CD14-positive monocyte (primary cell): Measurements from ENCODE around the gene BSDC1. TPM values are rescaled to one million over a fixed set of nuclear protein-coding genes. Genes with fewer than 3 reads are reported as not detected.

Experiments
- DNase-seq, 3 donors: peaks; one replicate each; pipeline ENCODE4 v3.0.0-alpha.2; 2011 to 2022
- H2AFZ ChIP-seq: 2 replicates; pipeline ENCODE4 v1.6.0; 2012; ENCODE audit warnings: mild to moderate bottlenecking, low read depth, low read length, inconsistent platforms; ENCODE audit not compliant: insufficient read depth, poor library complexity, severe bottlenecking
- H3K27ac ChIP-seq, 2 donors: 1 replicate in 1 of 2; 2 replicates in 1 of 2; pipeline ENCODE4 v1.5.1; 2012 to 2013; ENCODE audit warnings: low read length in 2 of 2, control low read depth in 1 of 2, inconsistent platforms in 1 of 2, low read depth in 1 of 2, mild to moderate bottlenecking in 1 of 2
- H3K27me3 ChIP-seq, 2 donors: one replicate each; pipeline versions ENCODE4 v1.6.0 to v1.6.1; 2011 to 2013; ENCODE audit warnings: low read length in 2 of 2; ENCODE audit not compliant: control insufficient read depth in 2 of 2, insufficient read depth in 2 of 2
- H3K36me3 ChIP-seq, 2 donors: replicated peaks in 1 of 2; 1 replicate in 1 of 2; 2 replicates in 1 of 2; pipeline versions ENCODE4 v1.5.1 to v1.6.1; 2012 to 2013; ENCODE audit warnings: low read length in 2 of 2, control low read depth in 1 of 2, inconsistent platforms in 1 of 2, mild to moderate bottlenecking in 1 of 2; ENCODE audit not compliant: insufficient read depth in 2 of 2, control insufficient read depth in 1 of 2
- H3K4me1 ChIP-seq, 2 donors: 1 replicate in 1 of 2; 2 replicates in 1 of 2; pipeline versions ENCODE4 v1.5.1 to v1.6.1; 2012 to 2013; ENCODE audit warnings: low read length in 2 of 2, control low read depth in 1 of 2, inconsistent platforms in 1 of 2, mild to moderate bottlenecking in 1 of 2, moderate library complexity in 1 of 2; ENCODE audit not compliant: insufficient read depth in 2 of 2, control insufficient read depth in 1 of 2
- H3K4me2 ChIP-seq: replicated peaks from 2 replicates; pipeline ENCODE3; 2012; ENCODE audit warnings: low read length, moderate library complexity, mild to moderate bottlenecking; ENCODE audit not compliant: poor library complexity, severe bottlenecking; ENCODE audit errors: extremely low read depth
- H3K4me3 ChIP-seq, 3 experiments: fragments of 200-600 bp in 1 of 3; sonication (generic) in 1 of 3; replicated peaks in 1 of 3; 1 replicate in 2 of 3; 2 replicates in 1 of 3; pipeline ENCODE4 v1.5.1; 2011 to 2013; ENCODE audit warnings: low read length in 3 of 3, mild to moderate bottlenecking in 3 of 3, control low read depth in 2 of 3, low read depth in 2 of 3, inconsistent platforms in 1 of 3, moderate library complexity in 1 of 3
- H3K79me2 ChIP-seq: 2 replicates; pipeline ENCODE4 v1.6.0; 2012; ENCODE audit warnings: mild to moderate bottlenecking, control low read depth, inconsistent platforms, low read length, moderate library complexity; ENCODE audit not compliant: insufficient read depth
- H3K9ac ChIP-seq: 2 replicates; pipeline ENCODE4 v1.6.0; 2017; ENCODE audit warnings: low read length, mild to moderate bottlenecking; ENCODE audit not compliant: insufficient read depth, poor library complexity, severe bottlenecking
- H3K9me3 ChIP-seq, 2 donors: replicated peaks in 1 of 2; 1 replicate in 1 of 2; 2 replicates in 1 of 2; pipeline versions ENCODE4 v1.5.1 to v1.6.1; 2012 to 2013; ENCODE audit warnings: low read length in 2 of 2, control low read depth in 1 of 2; ENCODE audit not compliant: control insufficient read depth in 1 of 2, insufficient read depth in 1 of 2
- H4K20me1 ChIP-seq: 2 replicates; pipeline ENCODE4 v1.6.0; 2012; ENCODE audit warnings: mild to moderate bottlenecking, low read length, control low read depth, moderate library complexity; ENCODE audit not compliant: insufficient read depth
- H3K27ac Mint-ChIP-seq, 7 donors: one replicate each; pipeline ENCODE4 v1.8.0; 2020; ENCODE audit warnings: mild to moderate bottlenecking in 7 of 7, mixed read lengths in 7 of 7, moderate library complexity in 6 of 7, inconsistent platforms in 2 of 7
- H3K27me3 Mint-ChIP-seq, 3 donors: one replicate each; pipeline ENCODE4 v1.8.0; 2021 to 2022; ENCODE audit warnings: low read depth in 3 of 3, mild to moderate bottlenecking in 3 of 3, mixed read lengths in 3 of 3, moderate library complexity in 3 of 3, inconsistent platforms in 1 of 3
- H3K36me3 Mint-ChIP-seq, 2 donors: one replicate each; pipeline ENCODE4 v1.8.0; 2020; ENCODE audit warnings: mixed read lengths in 2 of 2, inconsistent platforms in 1 of 2, mild to moderate bottlenecking in 1 of 2
- H3K4me1 Mint-ChIP-seq: one replicate; pipeline ENCODE4 v1.8.0; 2020; ENCODE audit warnings: mild to moderate bottlenecking, mixed read lengths
- H3K4me3 Mint-ChIP-seq, 2 donors: one replicate each; pipeline ENCODE4 v1.8.0; 2020; ENCODE audit warnings: mild to moderate bottlenecking in 2 of 2, mixed read lengths in 2 of 2, moderate library complexity in 1 of 2
- H3K9me3 Mint-ChIP-seq, 7 donors: one replicate each; pipeline ENCODE4 v1.8.0; 2020 to 2022; ENCODE audit warnings: mixed read lengths in 7 of 7, mild to moderate bottlenecking in 6 of 7, moderate library complexity in 6 of 7, inconsistent platforms in 2 of 7
- CTCF ChIP-seq: fragments of 200-600 bp; IDR thresholded peaks from one replicate; pipeline ENCODE4 v1.8.0; 2022; ENCODE audit warnings: antibody characterized with exemption, mild to moderate bottlenecking
- WGBS: methylation state at CpG from one replicate; pipeline ENCODE4 v1.1.5; 2013; ENCODE audit warnings: missing lambda C conversion rate; ENCODE audit not compliant: insufficient coverage; 5-methylcytosine and 5-hydroxymethylcytosine counted together
- intact Hi-C, 2 donors: fragments of 100-400 bp; cut with micrococcal nuclease; formaldehyde crosslinking; loops; one replicate each; pipeline versions ENCODE4 v1.15.0 to v1.15.1; 2023
- polyA plus RNA-seq, 3 donors: library from polyadenylated mRNA; depleted of rRNA in 1 of 3; unstranded in 2 of 3; stranded (reverse) in 1 of 3; fragments of 300-500 nt in 2 of 3; fragments of >200 nt in 1 of 3; fragmentation: Illumina TruSeq in 2 of 3; gene quantifications; 1 replicate in 2 of 3; 2 replicates in 1 of 3; pipeline ENCODE4 v1.2.3, GENCODE V29; 2012 to 2021

The BSDC1 gene
- polyA plus RNA-seq, 3 donors = 19.0 to 42.4 (median 23.7) TPM

GRCh38 chr1:32413507-32414185, 19.4 kb upstream of the BSDC1 start:
- Mint-ChIP-seq H3K4me1 (no peaks in the 10 kb centered on the region), H3K27me3 (peaks cover 2 to 15% (median 8%) of the 10 kb centered on the region in 3 donors), H3K27ac (peak overlapping the region in 1 of 7 donors; percentile 16), H3K36me3 (no peaks in the 10 kb centered on the region), H3K9me3 (peaks cover 7 to 33% (median 29%) of the 10 kb centered on the region in 7 donors), H3K4me3 (no peak overlapping the region)
- H3K27ac ChIP-seq = no peak overlapping the region
- TF ChIP-seq CTCF = peak; percentile 85
- H3K4me1 ChIP-seq = no peaks in the 10 kb centered on the region
- H3K9me3 ChIP-seq = peaks cover 9 to 20% of the 10 kb centered on the region in 2 donors
- WGBS = 45% methylated on average over 5 of the region's 10 CpGs
- no peak overlapping the region for H2AFZ ChIP-seq
- peaks cover 4 to 6% of the 10 kb centered on the region in 2 donors for H3K27me3 ChIP-seq
- no peaks in the 10 kb centered on the region for H3K79me2 ChIP-seq
- H3K36me3 ChIP-seq = no peaks in the 10 kb centered on the region
- intact Hi-C loops = loop anchor here in 1 of 2 donors (5.0 kb wide), 2 partner anchors 76 to 196 kb away; partner anchors contain the start of gene MARCKSL1
- H3K4me3 ChIP-seq = no peak overlapping the region
- H3K9ac ChIP-seq = no peak overlapping the region
- DNase-seq = peak; percentile 54 to 78 (median 74)
- no peaks in the 10 kb centered on the region for H4K20me1 ChIP-seq
- H3K4me2 ChIP-seq = no peak overlapping the region

- H3K27ac ChIP-seq = no peak overlapping the region
- peaks cover 4 to 6% of the 10 kb centered on the region in 2 donors for H3K27me3 ChIP-seq
- Mint-ChIP-seq H3K36me3 (no peaks in the 10 kb centered on the region), H3K4me3 (no peak overlapping the region), H3K9me3 (peaks cover 7 to 25% (median 13%) of the 10 kb centered on the region in 7 donors), H3K27me3 (peaks cover 2 to 15% (median 9%) of the 10 kb centered on the region in 3 donors), H3K4me1 (no peaks in the 10 kb centered on the region), H3K27ac (no peak overlapping the region)
- no peaks in the 10 kb centered on the region for H3K36me3 ChIP-seq
- H3K9ac ChIP-seq = no peak overlapping the region
- no peak overlapping the region for H2AFZ ChIP-seq
- H3K4me1 ChIP-seq = no peaks in the 10 kb centered on the region
- DNase-seq = no peak
- no peak for TF ChIP-seq CTCF
- intact Hi-C loops = loop anchor here in 1 of 2 donors (5.0 kb wide), 2 partner anchors 74 to 194 kb away; partner anchors contain the start of gene MARCKSL1
- H3K4me2 ChIP-seq = no peak overlapping the region
- H3K9me3 ChIP-seq = peaks cover 9 to 20% of the 10 kb centered on the region in 2 donors
- H3K79me2 ChIP-seq = no peaks in the 10 kb centered on the region
- no peak overlapping the region for H3K4me3 ChIP-seq
- H4K20me1 ChIP-seq = no peaks in the 10 kb centered on the region
These were observed 17.0 kb upstream of the BSDC1 start for GRCh38 chr1:32411261-32411660.
